DMS 273 treated with DMSO at 0.1 percent for 48 hours (cell line): ENCODE data around the gene C2orf69.

Source experiments
- DNase-seq: peaks from one replicate; lab custom pipeline; 2025; lab: John Stamatoyannopoulos, UW

C2orf69 gene

GRCh38 chr2:199968126-199968525 is 57.0 kb downstream of the C2orf69 start:
- no peak for DNase-seq

GRCh38 chr2:199972088-199972626 is 61.1 kb downstream of the C2orf69 start:
- no peak for DNase-seq

DNA sequence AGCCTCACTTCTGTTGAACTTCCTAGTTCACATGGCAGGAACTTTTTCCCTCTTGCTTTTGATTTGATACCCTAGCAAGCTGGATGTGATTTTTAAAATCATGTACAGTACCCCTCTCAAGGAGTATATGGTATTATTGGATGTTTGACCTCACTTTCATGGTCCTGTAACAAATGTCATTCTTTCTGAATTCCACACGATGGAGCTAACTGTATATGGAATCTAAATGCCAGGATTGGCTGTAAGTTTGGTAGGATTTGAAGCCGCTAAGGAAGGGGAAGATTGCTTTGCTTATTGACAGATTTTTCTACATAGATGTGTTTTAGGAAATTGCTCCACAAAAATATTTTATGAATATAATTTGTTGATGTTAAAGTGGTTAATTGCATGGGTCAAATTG is 62.6 kb downstream of the C2orf69 start:
- DNase-seq, result peak; percentile 29

DNA sequence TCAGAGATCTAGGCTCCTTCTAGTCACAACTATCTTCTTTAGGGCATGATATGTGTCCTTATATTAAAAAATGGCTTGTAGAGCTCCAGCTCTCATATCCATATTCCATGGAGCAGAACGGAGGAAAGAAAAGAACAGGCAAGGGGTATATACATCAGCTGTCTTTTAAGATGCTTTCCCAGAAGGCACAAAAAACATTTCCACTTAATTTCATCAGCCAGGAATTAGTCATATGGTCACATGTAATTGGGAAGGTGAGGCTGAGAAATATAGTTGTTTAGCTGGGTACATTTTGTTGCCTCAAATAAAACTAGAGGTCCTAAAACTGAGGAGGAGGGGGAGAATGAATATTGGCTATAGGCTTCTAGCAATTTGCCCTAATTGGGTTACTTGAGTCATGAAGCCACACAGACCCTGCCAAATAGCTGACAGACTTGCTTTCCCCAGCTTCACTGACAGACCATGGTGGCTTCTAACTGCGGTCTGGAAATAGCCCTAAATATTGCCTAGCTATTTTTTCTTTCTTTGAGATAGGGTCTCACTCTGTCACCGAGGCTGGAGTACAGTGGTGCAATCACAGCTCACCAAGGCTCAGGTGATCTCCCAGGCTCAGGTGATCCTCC is 64.3 kb downstream of the C2orf69 start:
- DNase-seq, result no peak
